HL-60 (cell line): ENCODE results near the gene PITX2.

ENCODE experiments used
- CTCF ChIP-seq: IDR thresholded peaks from one replicate; pipeline ENCODE4 v1.5.1; 2011; ENCODE audit warnings: low read length, control low read depth, inconsistent platforms; ENCODE audit not compliant: insufficient read depth
- GABPA ChIP-seq: IDR thresholded peaks from 2 replicates; pipeline ENCODE4 v1.6.1; 2012; ENCODE audit warnings: low read depth
- POLR2AphosphoS5 ChIP-seq: IDR thresholded peaks from 2 replicates; pipeline ENCODE4 v1.6.1; 2012; ENCODE audit warnings: low read depth
- REST ChIP-seq: IDR thresholded peaks from 2 replicates; pipeline ENCODE4 v1.6.1; 2012; ENCODE audit warnings: low read depth; ENCODE audit not compliant: insufficient replicate concordance
- SPI1 ChIP-seq: IDR thresholded peaks from 2 replicates; pipeline ENCODE4 v1.6.1; 2012; ENCODE audit warnings: low read depth, mild to moderate bottlenecking, borderline replicate concordance

- TF ChIP-seq CTCF (no peak), POLR2AphosphoS5 (no peak), SPI1 (no peak), REST (no peak), GABPA (no peak)
Measured at GRCh38 chr4:110639207-110640090, 16.6 kb upstream of the PITX2 start.
